T1000 (cell line): ENCODE results near the gene PLA2G4C.

Source experiments
- DNase-seq: peaks from one replicate; lab custom pipeline; 2025; ENCODE audit warnings: mixed read lengths; lab: John Stamatoyannopoulos, UW

The PLA2G4C gene

GRCh38 chr19:48053076-48053475 is 57.5 kb downstream of the PLA2G4C start:
- DNase-seq = no peak

GRCh38 chr19:48051335-48052033 is 59.1 kb downstream of the PLA2G4C start:
- no peak for DNase-seq

- DNase-seq = no peak
Observed at GRCh38 chr19:48044561-48044960, 66.1 kb downstream of the PLA2G4C start.

- no peak for DNase-seq
Observed at GRCh38 chr19:48043675-48044258, 66.8 kb downstream of the PLA2G4C start, which contains the start of gene CABP5. CABP5 (minus strand) TSS chr19:48044079; CDS start chr19:48043922, 157 bp downstream.

GRCh38 chr19:48041877-48042580 is 68.6 kb downstream of the PLA2G4C start:
- no peak for DNase-seq

GRCh38 chr19:48036765-48037164 is 73.9 kb downstream of the PLA2G4C start:
- no peak for DNase-seq

- no peak for DNase-seq
Observed at GRCh38 chr19:48033604-48034003, 77.0 kb downstream of the PLA2G4C start.

GRCh38 chr19:48030073-48030472 is 80.5 kb downstream of the PLA2G4C start:
- no peak for DNase-seq

GRCh38 chr19:48029431-48029830 is 81.2 kb downstream of the PLA2G4C start:
- DNase-seq = no peak

GRCh38 chr19:48025480-48025879 is 85.1 kb downstream of the PLA2G4C start:
- DNase-seq = no peak

GRCh38 chr19:48023518-48023917 is 87.1 kb downstream of the PLA2G4C start:
- DNase-seq = no peak

GRCh38 chr19:48023011-48023410 is 87.6 kb downstream of the PLA2G4C start:
- no peak for DNase-seq

- no peak for DNase-seq
Observed at GRCh38 chr19:48020686-48021085, 89.9 kb downstream of the PLA2G4C start.

GRCh38 chr19:48010932-48011758 is 99.5 kb downstream of the PLA2G4C start:
- DNase-seq = no peak

- DNase-seq = no peak
Observed at GRCh38 chr19:48006762-48007161, 103.9 kb downstream of the PLA2G4C start.

GRCh38 chr19:48004236-48004635 is 106.4 kb downstream of the PLA2G4C start:
- no peak for DNase-seq

- no peak for DNase-seq
Observed at GRCh38 chr19:48000846-48001245, 109.8 kb downstream of the PLA2G4C start.

GRCh38 chr19:47998800-47999199 is 111.8 kb downstream of the PLA2G4C start:
- no peak for DNase-seq
